Stimulated activated CD8-positive, alpha-beta memory T cell treated with anti-CD3 and anti-CD28 coated beads, Interleukin-15, amount 100 ng/mL, for 1 hour (primary cell): ENCODE measurements around the gene RPRD2.
"Not testable (repeated sequence)": the region's sequence is repeated elsewhere in the genome, so short reads cannot be mapped to it uniquely, and the experiment has no call there.

ENCODE experiments used
- DNase-seq: peaks from one replicate; pipeline ENCODE4 v3.0.0-alpha.2; 2020; ENCODE audit warnings: low read depth

The RPRD2 gene

GRCh38 chr1:150389650-150390049 lies 25.7 kb downstream of the RPRD2 start:
- DNase-seq, result no peak

DNA sequence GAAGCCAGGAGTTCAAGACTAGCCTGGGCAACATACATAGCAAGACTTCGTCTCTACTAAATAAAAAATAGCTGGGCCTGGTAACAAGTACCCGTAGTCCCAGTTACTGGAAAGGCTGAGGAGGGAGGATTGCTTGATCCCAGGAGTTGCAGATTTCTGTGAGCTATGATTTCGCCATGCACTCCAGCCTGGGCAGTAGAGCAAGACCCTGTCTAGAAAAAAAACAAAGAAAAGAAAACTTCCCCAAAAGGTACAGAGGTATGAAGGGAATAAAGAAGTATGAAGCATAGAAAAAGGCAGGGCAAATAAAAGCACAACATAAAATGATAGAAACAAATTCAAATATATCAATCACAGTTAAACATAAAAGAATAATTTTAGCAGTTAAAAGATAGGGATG lies 28.7 kb downstream of the RPRD2 start:
- DNase-seq, result no peak

DNA sequence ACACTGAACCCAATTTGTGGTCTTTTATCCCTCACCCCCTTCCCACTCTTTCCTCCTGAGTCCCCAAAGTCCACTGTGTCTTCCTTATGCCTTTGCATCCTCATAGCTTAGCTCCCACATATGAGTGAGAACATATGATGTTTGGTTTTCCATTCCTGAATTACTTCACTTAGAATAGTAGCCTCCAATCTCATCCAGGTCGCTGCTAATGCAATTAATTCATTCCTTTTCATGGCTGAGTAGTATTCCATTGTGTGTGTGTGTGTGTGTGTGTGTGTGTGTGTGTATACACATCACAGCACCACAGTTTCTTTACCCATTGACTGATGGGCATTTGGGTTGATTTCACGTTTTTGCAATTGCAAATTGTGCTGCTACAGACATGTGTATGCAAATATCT lies 31.2 kb downstream of the RPRD2 start:
- DNase-seq, result not testable (repeated sequence)

DNA sequence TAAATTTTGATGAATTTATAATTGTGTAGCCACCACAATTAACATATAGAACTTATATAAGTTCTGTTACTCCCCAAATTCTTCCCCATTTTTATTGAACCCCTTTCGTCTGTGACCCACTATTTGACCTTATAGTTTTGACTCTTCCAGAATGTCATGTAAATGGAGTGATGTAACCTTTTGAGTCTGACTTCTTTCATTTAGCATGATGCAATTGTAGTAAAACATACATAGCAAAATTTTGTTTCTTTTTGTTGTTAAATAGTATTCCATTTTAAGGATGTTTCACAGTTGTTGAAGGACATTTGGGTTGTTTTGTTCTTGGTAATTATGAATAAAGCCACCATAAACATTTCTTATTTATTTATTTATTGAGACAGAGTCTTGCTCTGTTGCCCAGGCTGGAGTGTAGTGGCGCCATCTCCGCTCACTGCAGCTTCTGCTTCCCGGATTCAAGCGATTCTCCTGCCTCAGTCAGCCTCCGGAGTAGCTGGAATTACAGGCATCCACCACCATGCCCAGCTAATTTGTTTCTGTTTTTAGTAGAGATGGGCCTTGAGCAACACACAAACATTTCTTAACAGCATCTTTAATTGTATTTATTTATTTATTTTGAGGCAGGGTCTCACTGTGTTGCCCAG lies 33.6 kb downstream of the RPRD2 start:
- no peak for DNase-seq

- no peak for DNase-seq
Measured at GRCh38 chr1:150404465-150404864, 40.5 kb downstream of the RPRD2 start.

DNA sequence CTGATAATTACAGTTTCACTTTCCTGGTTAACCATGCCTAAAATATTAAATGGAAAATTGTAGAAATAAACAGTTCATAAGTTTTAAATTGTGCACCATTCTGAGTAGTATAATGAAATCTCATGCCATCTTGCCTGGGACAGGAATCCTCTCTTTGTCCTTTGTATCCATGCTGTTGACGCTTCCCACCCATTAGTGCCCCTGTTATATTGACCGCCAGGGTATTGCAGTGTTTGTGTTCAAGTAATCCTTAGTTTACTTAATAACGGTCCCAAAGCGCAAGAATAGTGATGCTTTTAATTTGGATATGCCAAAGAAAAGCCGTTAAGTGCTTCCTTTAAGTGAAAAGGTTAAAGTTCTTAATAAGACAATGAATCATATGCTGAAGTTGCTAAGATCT lies 41.7 kb downstream of the RPRD2 start:
- DNase-seq, result no peak

GRCh38 chr1:150406483-150406882 lies 42.5 kb downstream of the RPRD2 start:
- DNase-seq, result no peak

- DNase-seq, result no peak
Measured at GRCh38 chr1:150407330-150407729, 43.4 kb downstream of the RPRD2 start.

DNA sequence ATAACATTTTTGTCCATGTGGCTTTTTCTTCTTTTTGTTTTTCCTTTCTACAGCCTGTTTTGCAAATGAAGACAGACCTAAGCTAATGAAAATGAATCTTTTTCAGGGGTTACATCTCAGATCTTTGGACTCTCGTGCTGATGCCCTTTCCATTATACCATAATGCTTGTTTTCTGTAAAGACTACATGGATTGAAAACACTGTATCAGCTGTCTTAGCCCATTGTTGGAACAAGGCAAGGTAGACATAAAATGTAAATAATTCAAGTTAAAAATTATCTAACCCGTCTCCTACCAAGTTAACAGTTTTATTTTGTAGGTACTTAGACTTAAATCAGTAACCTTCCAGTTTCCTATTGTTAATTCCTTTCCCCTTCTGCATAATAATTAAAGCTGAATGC lies 44.9 kb downstream of the RPRD2 start:
- DNase-seq, result no peak

DNA sequence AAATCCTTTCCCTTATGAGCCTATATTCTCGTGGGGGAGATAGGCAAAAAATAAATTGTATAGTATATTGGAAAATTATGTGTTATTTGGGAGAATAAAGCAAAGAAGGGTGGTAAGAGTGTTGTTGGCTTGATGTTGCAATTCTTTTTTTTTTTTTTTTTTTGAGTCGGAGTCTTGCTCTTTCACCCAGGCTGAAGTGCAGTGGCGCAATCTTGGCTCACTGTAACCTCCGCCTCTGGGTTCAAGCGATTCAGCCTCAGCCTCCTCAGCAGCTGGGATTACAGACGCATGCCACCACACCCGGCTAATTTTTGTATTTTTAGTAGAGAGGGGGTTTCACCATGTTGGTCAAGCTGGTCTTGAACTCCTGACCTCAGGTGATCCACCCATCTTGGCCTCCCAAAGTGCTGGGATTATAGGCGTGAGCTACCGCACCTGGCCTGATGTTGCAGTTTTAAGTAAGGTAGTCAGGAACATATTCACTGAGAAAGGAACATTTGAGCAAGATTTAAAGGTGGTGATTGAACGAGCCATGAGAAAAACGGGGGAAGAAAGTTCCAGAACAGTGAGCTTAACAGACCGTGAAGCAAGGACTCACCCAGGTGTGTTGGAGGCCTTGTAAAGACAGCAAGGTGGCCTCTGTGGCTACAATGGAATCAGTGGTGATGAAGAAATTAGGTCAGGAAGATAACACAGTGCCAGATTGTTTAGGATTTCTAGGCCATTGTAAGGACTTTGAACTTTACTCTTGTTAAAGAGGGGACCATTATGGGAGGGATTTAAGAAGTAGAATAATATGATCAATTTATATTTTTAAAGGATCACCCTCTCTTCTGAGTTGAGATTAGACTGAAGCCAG lies 45.8 kb downstream of the RPRD2 start:
- DNase-seq, result no peak

GRCh38 chr1:150410582-150411101 lies 46.7 kb downstream of the RPRD2 start:
- DNase-seq, result no peak

DNA sequence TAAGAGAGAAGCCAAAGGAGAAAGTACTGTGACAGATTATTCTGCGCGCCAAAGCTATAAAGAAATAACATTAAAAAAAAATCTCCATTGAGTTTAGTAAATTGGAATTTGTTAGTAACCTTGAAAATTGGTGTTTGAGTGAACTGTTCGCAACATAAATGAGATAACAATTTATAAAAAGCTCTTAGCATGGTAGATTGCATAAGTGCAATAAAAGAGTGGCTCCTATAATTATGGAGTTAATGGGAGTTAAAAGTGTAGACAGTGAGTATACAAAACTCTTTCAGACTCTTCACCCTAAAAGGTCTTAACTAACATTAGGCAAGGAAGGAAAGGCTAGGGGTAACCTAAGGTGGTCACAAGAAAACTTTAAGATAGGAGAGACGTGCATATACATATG lies 50.6 kb downstream of the RPRD2 start:
- DNase-seq, result no peak

DNA sequence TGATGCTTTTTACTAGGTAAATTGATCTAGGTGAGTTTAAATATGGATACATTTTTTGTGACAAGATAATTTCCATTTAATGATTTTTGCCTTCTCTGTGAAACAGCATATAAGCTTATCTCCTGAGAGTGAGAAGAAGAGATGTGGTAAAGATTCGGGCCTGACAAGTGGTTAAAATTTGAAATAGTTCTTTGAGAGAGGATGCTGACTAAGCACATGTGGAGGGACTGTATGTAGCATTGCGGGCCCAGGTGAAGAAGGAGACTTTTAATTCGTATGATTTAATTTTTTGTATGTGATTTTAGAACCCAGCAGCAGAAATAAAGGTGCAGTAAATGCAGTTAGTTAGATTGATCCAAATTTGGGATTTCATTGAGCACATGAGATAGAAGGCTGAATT lies 51.9 kb downstream of the RPRD2 start:
- no peak for DNase-seq

GRCh38 chr1:150420560-150421265 lies 56.8 kb downstream of the RPRD2 start:
- no peak for DNase-seq

- DNase-seq, result no peak
Measured at GRCh38 chr1:150422541-150422940, 58.6 kb downstream of the RPRD2 start.

DNA sequence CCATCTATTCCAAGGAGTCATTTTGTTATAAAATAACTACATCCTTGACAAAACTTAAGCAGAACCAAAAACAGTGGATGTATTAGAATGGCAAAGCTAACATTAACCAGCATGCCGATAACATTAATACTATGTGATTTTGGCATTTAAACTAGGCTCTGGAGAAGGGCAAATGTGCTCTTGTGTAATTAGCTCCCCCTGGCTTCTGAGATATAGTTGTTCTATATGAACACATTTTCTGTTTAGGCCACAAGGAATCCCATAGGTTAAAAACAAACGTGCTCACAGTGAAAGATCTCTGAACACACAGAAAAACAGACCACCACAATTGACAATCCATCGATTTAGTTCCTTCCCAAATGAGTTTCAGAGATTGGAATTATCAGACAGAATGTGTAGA lies 65.9 kb downstream of the RPRD2 start:
- no peak for DNase-seq

GRCh38 chr1:150441121-150441520 lies 77.2 kb downstream of the RPRD2 start:
- DNase-seq, result no peak

- DNase-seq, result no peak
Measured at GRCh38 chr1:150444232-150444631, 80.3 kb downstream of the RPRD2 start.

DNA sequence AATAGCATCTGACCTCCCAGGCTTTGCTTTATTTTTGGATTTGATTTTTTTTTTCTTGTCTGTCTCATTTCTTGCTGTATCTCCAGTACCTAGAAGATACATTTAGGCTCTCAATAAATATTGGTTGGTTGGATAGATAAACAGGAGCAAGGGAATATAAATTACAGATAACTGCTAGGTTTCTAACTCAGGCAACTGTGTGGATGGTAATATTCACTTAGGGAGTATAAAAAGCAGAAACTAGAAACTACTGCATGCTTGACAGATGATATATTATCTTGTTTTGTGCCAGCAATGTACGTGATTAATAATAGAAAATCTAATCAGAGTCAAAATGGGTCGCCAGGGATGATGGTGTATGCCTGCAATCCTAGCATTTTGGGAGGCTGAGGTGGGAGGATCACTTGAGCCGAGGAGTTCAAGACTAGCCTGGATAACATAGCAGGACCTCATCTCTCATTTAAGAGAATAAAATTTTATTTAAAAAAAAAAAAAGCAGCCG lies 92.2 kb downstream of the RPRD2 start:
- DNase-seq, result no peak

DNA sequence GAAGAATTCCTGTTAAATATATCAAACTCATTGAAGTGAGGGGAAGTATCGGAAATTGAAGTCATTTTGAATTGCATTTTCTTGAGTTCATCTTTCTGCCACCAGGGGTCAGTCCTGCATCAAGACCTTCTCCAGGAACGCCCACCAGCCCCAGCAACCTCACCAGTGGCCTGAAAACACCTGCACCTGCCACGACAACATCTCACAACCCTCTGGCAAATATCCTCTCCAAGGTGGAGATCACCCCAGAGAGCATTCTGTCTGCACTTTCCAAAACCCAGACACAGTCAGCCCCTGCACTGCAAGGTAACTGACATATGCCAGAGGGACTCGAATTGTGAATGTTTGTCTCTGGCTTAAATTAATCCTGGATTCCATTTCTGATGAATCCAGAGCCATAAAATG lies 100.5 kb downstream of the RPRD2 start:
- peak; percentile 53 for DNase-seq

DNA sequence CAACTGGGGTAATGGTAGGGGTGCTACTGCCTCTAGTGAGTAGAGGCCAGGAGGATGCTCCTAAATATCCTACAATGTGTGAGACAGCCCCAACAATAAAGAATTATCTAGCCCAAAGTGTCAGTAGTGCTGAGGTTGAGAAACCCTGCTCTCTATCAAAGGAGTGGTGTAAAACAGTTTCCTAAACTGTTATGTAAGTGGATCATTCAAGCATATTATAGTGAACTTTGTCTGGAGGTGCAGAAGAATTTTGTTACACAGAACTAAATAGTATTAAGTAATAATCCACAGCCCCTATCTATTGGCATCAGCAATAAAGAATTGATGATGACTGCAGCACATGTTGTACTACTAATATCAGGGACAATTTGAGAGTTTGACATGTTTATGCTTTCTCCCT lies 103.0 kb downstream of the RPRD2 start:
- DNase-seq, result no peak

DNA sequence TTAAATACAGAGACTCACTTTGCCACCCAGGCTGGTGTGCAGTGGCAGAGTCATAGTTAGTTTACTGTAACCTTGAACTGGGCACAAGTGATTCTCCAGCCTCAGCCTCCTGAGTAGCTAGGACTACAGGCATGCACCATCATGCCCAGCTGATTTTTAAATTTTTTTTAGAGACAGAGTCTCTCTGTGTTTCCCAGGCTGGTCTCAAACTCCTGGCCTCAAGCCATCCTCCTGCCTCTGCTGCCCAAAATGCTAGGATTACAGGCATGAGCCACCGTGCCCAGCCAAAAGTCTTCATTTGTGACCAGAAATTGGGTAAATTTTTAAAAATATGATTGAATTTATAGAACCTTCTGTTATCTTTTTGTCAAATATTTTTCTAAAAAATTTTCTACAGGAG lies 105.3 kb downstream of the RPRD2 start:
- no peak for DNase-seq
